Gastrocnemius medialis (tissue), 4 donors: Measurements from ENCODE around the gene SEMA6C.

Experiments
- CTCF ChIP-seq, 5 experiments: fragments of 450-650 bp in 3 of 5; fragments of 200-600 bp in 2 of 5; sonication (generic) in 2 of 5; IDR thresholded peaks in 4 of 5; conservative IDR thresholded peaks in 1 of 5; 1 replicate in 4 of 5; 2 replicates in 1 of 5; pipeline ENCODE4 v1.5.1; 2016 to 2019; ENCODE audit warnings: antibody characterized with exemption in 5 of 5, mild to moderate bottlenecking in 3 of 5, moderate library complexity in 3 of 5
- POLR2A ChIP-seq, 2 donors: fragments of 450-650 bp; IDR thresholded peaks; one replicate each; pipeline ENCODE4 v1.6.1; 2017; ENCODE audit warnings: antibody characterized with exemption in 2 of 2, mild to moderate bottlenecking in 2 of 2, moderate library complexity in 2 of 2

GRCh38 chr1:151175041-151175741 lies 28.8 kb upstream of the SEMA6C start:
- no peak for TF ChIP-seq CTCF (IDR thresholded peaks at IDR 0.05 in 4 of 5, conservative IDR thresholded peaks at IDR 0.05 in 1 of 5)
- no peak for TF ChIP-seq POLR2A (IDR thresholded peaks at IDR 0.05)
